Esophagus squamous epithelium (tissue), 5 donors: ENCODE results near the gene SEMA5B. TPM values are rescaled to one million over a fixed set of nuclear protein-coding genes. Genes with fewer than 3 reads are reported as not detected.

Experiments
- DNase-seq: peaks from one replicate; lab custom pipeline; 2025; lab: John Stamatoyannopoulos, UW
- H3K27ac ChIP-seq, 4 donors: fragments of 200-600 bp; sonication (generic); one replicate each; pipeline ENCODE4 v1.5.1; 2016 to 2019; ENCODE audit warnings: mild to moderate bottlenecking in 1 of 4
- H3K27me3 ChIP-seq, 4 donors: fragments of 200-600 bp; sonication (generic); 1 replicate in 3 of 4; 2 replicates in 1 of 4; pipeline versions ENCODE4 v1.5.1 to v1.6.0; 2017 to 2021; ENCODE audit warnings: antibody characterized with exemption in 1 of 4
- H3K36me3 ChIP-seq, 3 donors: fragments of 200-600 bp; sonication (generic); one replicate each; pipeline ENCODE4 v1.5.1; 2016 to 2019
- H3K4me1 ChIP-seq, 3 donors: fragments of 200-600 bp; sonication (generic); one replicate each; pipeline ENCODE4 v1.5.1; 2017 to 2019
- H3K4me3 ChIP-seq, 4 donors: fragments of 200-600 bp; sonication (generic); 1 replicate in 3 of 4; 2 replicates in 1 of 4; pipeline ENCODE4 v1.5.1; 2016 to 2019; ENCODE audit warnings: mild to moderate bottlenecking in 2 of 4, moderate library complexity in 1 of 4
- H3K9me3 ChIP-seq, 3 donors: fragments of 200-600 bp; sonication (generic); one replicate each; pipeline ENCODE4 v1.5.1; 2016 to 2019
- CTCF ChIP-seq, 6 experiments: fragments of 450-650 bp in 4 of 6; fragments of 200-600 bp in 2 of 6; sonication (generic) in 2 of 6; IDR thresholded peaks; one replicate each; pipeline ENCODE4 v1.5.1; 2016 to 2019; ENCODE audit warnings: antibody characterized with exemption in 6 of 6, mild to moderate bottlenecking in 4 of 6, moderate library complexity in 4 of 6
- POLR2A ChIP-seq, 4 donors: fragments of 450-650 bp; IDR thresholded peaks; one replicate each; pipeline ENCODE4 v1.6.1; 2017; ENCODE audit warnings: antibody characterized with exemption in 4 of 4, mild to moderate bottlenecking in 4 of 4, moderate library complexity in 3 of 4
- WGBS, 2 donors: methylation state at CpG; one replicate each; pipeline ENCODE4 v1.1.5; 2018; 5-methylcytosine and 5-hydroxymethylcytosine counted together
- intact Hi-C: fragments of 100-400 bp; cut with DNase I; formaldehyde crosslinking; loops from one replicate; pipeline ENCODE4 v1.15.0; 2022
- total RNA-seq, 4 donors: library from RNA; depleted of rRNA; stranded (reverse); fragments of >200 nt; gene quantifications; one replicate each; pipeline ENCODE4 v1.1.0, GENCODE V29; 2016
- donor health status: DM: yes; HTN: yes; CAD: no.

The SEMA5B gene
- total RNA-seq, 4 donors from 2014 or later = 0.13 to 0.21 (median 0.19) TPM; not detected in 1

- H3K4me1 ChIP-seq = no peaks in the 10 kb centered on the region
- no peak overlapping the region for H3K27ac ChIP-seq
- intact Hi-C loops = no loop called here
- no peaks in the 10 kb centered on the region for H3K36me3 ChIP-seq
- 67 to 68% methylated on average over 7 of the region's 7 CpGs for WGBS, 2 donors
- no peaks in the 10 kb centered on the region for H3K9me3 ChIP-seq
- no peak overlapping the region for H3K4me3 ChIP-seq
- H3K27me3 ChIP-seq = peaks cover 0 to 24% (median 0%) of the 10 kb centered on the region in 4 donors
- TF ChIP-seq CTCF (IDR thresholded peaks at IDR 0.05) (no peak), POLR2A (IDR thresholded peaks at IDR 0.05) (no peak)
- DNase-seq = no peak
These were observed 24.6 kb downstream of the SEMA5B start for GRCh38 chr3:123002749-123003497.

- DNase-seq = no peak
- TF ChIP-seq CTCF (IDR thresholded peaks at IDR 0.05) (no peak), POLR2A (IDR thresholded peaks at IDR 0.05) (no peak)
- WGBS, 2 donors = 63 to 67% methylated on average over 6 to 8 of the region's 8 CpGs
These were observed 25.3 kb downstream of the SEMA5B start for GRCh38 chr3:123002100-123002748.

GRCh38 chr3:122998856-122999255, 28.7 kb downstream of the SEMA5B start:
- Histone ChIP-seq H3K4me3 (no peak overlapping the region), H3K36me3 (no peaks in the 10 kb centered on the region), H3K9me3 (no peaks in the 10 kb centered on the region), H3K4me1 (peaks cover 0 to 12% (median 0%) of the 10 kb centered on the region in 3 donors), H3K27ac (no peak overlapping the region), H3K27me3 (peaks cover 0 to 28% (median 0%) of the 10 kb centered on the region in 4 donors)
- 83 to 95% methylated on average over 4 of the region's 4 CpGs for WGBS, 2 donors
- no peak for DNase-seq
- TF ChIP-seq POLR2A (IDR thresholded peaks at IDR 0.05) = no peak
- no peak for TF ChIP-seq CTCF (IDR thresholded peaks at IDR 0.05)
- intact Hi-C loops = no loop called here

More at GRCh38 chr3:123002100-123002748, 25.3 kb downstream of the SEMA5B start:
- no peak overlapping the region for H3K4me3 ChIP-seq
- intact Hi-C loops = no loop called here
- peaks cover 0 to 24% (median 0%) of the 10 kb centered on the region in 4 donors for H3K27me3 ChIP-seq
- H3K9me3 ChIP-seq = no peaks in the 10 kb centered on the region
- no peaks in the 10 kb centered on the region for H3K4me1 ChIP-seq
- H3K27ac ChIP-seq = no peak overlapping the region
- no peaks in the 10 kb centered on the region for H3K36me3 ChIP-seq

- WGBS, 2 donors = 80 to 96% methylated on average over 1 to 4 of the region's 7 CpGs
- TF ChIP-seq POLR2A (IDR thresholded peaks at IDR 0.05) = no peak
- no peak for TF ChIP-seq CTCF (IDR thresholded peaks at IDR 0.05)
These were observed 29.4 kb downstream of the SEMA5B start for GRCh38 chr3:122998206-122998605.

GRCh38 chr3:122996038-122996580, 31.5 kb downstream of the SEMA5B start:
- Histone ChIP-seq H3K4me1 (peaks cover 0 to 25% (median 5%) of the 10 kb centered on the region in 3 donors), H3K27ac (no peak overlapping the region), H3K4me3 (no peak overlapping the region), H3K36me3 (no peaks in the 10 kb centered on the region), H3K9me3 (no peaks in the 10 kb centered on the region), H3K27me3 (peaks cover 0 to 43% (median 0%) of the 10 kb centered on the region in 4 donors)
- intact Hi-C loops = no loop called here
- DNase-seq = no peak
- TF ChIP-seq CTCF (IDR thresholded peaks at IDR 0.05) = no peak
- no peak for TF ChIP-seq POLR2A (IDR thresholded peaks at IDR 0.05)
- 59 to 60% methylated on average over 5 to 11 of the region's 14 CpGs for WGBS, 2 donors

More at GRCh38 chr3:122998206-122998605, 29.4 kb downstream of the SEMA5B start:
- DNase-seq = no peak
- intact Hi-C loops = no loop called here
- H3K4me3 ChIP-seq = no peak overlapping the region
- no peak overlapping the region for H3K27ac ChIP-seq
- H3K36me3 ChIP-seq = no peaks in the 10 kb centered on the region
- H3K27me3 ChIP-seq = peaks cover 0 to 31% (median 0%) of the 10 kb centered on the region in 4 donors
- H3K9me3 ChIP-seq = no peaks in the 10 kb centered on the region
- H3K4me1 ChIP-seq = peaks cover 0 to 17% (median 0%) of the 10 kb centered on the region in 3 donors
